ENCODE measurements around the gene NOX1. TPM values are rescaled to one million over a fixed set of nuclear protein-coding genes. Genes with fewer than 3 reads are reported as not detected.

Gene NOX1
- total and polyA plus RNA-seq, 2 donors (not counting 1 experiment from before 2014, with no cell fraction given), result not detected

- Histone ChIP-seq H3K79me2 (ENCODE audit: control insufficient read depth, insufficient read depth, low read length) (no peaks in the 10 kb centered on the region), H3K27ac (ENCODE audit: insufficient read depth, low read length) (no peak overlapping the region), H3K4me2 (ENCODE audit: extremely low read depth, insufficient read depth, low read length) (no peak overlapping the region), H3K27me3 (ENCODE audit: control insufficient read depth, insufficient read depth, low read length) (no peaks in the 10 kb centered on the region), H2AFZ (ENCODE audit: low read length) (no peak overlapping the region), H4K20me1 (ENCODE audit: control insufficient read depth, extremely low read depth, insufficient read depth, low read length) (no peaks in the 10 kb centered on the region), H3K9ac (ENCODE audit: insufficient read depth, low read length) (no peak overlapping the region), H3K4me1 (ENCODE audit: control insufficient read depth, extremely low read depth, insufficient read depth, low read length) (no peaks in the 10 kb centered on the region), H3K4me3 (replicated peaks in 1 of 4; ENCODE audit: control extremely low read depth in 1 of 4, insufficient read depth in 1 of 4, low read depth in 3 of 4, low read length in 4 of 4) (no peak overlapping the region), H3K9me3 (ENCODE audit: control insufficient read depth, insufficient read depth, low read depth, low read length) (no peaks in the 10 kb centered on the region), H3K36me3 (ENCODE audit: control insufficient read depth, insufficient read depth, low read length) (no peaks in the 10 kb centered on the region)
- DNase-seq (ENCODE audit: low read depth in 2 of 2), result no peak
- TF ChIP-seq, protein P1, sequence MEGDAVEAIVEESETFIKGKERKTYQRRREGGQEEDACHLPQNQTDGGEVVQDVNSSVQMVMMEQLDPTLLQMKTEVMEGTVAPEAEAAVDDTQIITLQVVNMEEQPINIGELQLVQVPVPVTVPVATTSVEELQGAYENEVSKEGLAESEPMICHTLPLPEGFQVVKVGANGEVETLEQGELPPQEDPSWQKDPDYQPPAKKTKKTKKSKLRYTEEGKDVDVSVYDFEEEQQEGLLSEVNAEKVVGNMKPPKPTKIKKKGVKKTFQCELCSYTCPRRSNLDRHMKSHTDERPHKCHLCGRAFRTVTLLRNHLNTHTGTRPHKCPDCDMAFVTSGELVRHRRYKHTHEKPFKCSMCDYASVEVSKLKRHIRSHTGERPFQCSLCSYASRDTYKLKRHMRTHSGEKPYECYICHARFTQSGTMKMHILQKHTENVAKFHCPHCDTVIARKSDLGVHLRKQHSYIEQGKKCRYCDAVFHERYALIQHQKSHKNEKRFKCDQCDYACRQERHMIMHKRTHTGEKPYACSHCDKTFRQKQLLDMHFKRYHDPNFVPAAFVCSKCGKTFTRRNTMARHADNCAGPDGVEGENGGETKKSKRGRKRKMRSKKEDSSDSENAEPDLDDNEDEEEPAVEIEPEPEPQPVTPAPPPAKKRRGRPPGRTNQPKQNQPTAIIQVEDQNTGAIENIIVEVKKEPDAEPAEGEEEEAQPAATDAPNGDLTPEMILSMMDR (conservative IDR thresholded peaks at IDR 0.05 in 1 of 2, IDR thresholded peaks at IDR 0.05 in 1 of 2; ENCODE audit: low read depth in 1 of 2, low read length in 2 of 2), result no peak
- no peak for TF ChIP-seq EZH2 (IDR thresholded peaks at IDR 0.05; ENCODE audit: low read length, missing control alignments)
These were observed 23.8 kb downstream of the NOX1 start for GRCh38 chrX:100850317-100850716.

GRCh38 chrX:100831219-100831946 lies 42.8 kb downstream of the NOX1 start:
- no peak overlapping the region for H2AFZ ChIP-seq (ENCODE audit: low read length)
- TF ChIP-seq, protein P1 (conservative IDR thresholded peaks at IDR 0.05 in 1 of 2, IDR thresholded peaks at IDR 0.05 in 1 of 2; ENCODE audit: low read depth in 1 of 2, low read length in 2 of 2), result no peak
- no peak for TF ChIP-seq EZH2 (IDR thresholded peaks at IDR 0.05; ENCODE audit: low read length, missing control alignments)
- no peak overlapping the region for H3K9ac ChIP-seq (ENCODE audit: insufficient read depth, low read length)
- H3K36me3 ChIP-seq (ENCODE audit: control insufficient read depth, insufficient read depth, low read length), result no peaks in the 10 kb centered on the region
- H3K79me2 ChIP-seq (ENCODE audit: control insufficient read depth, insufficient read depth, low read length), result no peaks in the 10 kb centered on the region
- no peaks in the 10 kb centered on the region for H3K27me3 ChIP-seq (ENCODE audit: control insufficient read depth, insufficient read depth, low read length)
- no peak overlapping the region for H3K4me2 ChIP-seq (ENCODE audit: extremely low read depth, insufficient read depth, low read length)
- H4K20me1 ChIP-seq (ENCODE audit: control insufficient read depth, extremely low read depth, insufficient read depth, low read length), result no peaks in the 10 kb centered on the region
- no peak overlapping the region for H3K27ac ChIP-seq (ENCODE audit: insufficient read depth, low read length)
- H3K4me1 ChIP-seq (ENCODE audit: control insufficient read depth, extremely low read depth, insufficient read depth, low read length), result no peaks in the 10 kb centered on the region
- no peak for DNase-seq (ENCODE audit: low read depth in 2 of 2)
- H3K4me3 ChIP-seq (replicated peaks in 1 of 4; ENCODE audit: control extremely low read depth in 1 of 4, insufficient read depth in 1 of 4, low read depth in 3 of 4, low read length in 4 of 4), result no peak overlapping the region
- H3K9me3 ChIP-seq (ENCODE audit: control insufficient read depth, insufficient read depth, low read depth, low read length), result no peaks in the 10 kb centered on the region

DNA sequence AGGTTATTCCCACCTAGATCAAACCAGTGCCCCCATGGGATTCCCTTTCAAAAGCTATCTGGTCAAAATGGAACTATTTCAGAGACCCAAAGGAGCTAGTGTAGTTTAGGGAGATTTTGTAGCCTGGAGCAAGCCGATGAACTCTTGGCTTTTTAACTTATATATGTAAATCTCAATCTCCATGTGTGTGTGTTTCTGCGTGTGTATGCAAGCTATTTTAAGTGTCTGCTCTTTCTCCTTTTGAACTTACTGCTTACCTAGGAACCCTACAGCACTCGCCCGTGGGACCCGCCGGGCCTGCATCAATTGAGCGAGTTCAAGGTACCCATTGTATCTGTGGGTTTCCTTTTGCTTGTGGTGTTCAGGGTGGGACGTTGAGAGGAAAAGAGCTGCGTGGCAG lies 43.6 kb downstream of the NOX1 start:
- H3K9ac ChIP-seq (ENCODE audit: insufficient read depth, low read length), result no peak overlapping the region
- no peaks in the 10 kb centered on the region for H3K27me3 ChIP-seq (ENCODE audit: control insufficient read depth, insufficient read depth, low read length)
- H3K27ac ChIP-seq (ENCODE audit: insufficient read depth, low read length), result no peak overlapping the region
- H3K36me3 ChIP-seq (ENCODE audit: control insufficient read depth, insufficient read depth, low read length), result no peaks in the 10 kb centered on the region
- no peak for DNase-seq (ENCODE audit: low read depth in 2 of 2)
- no peaks in the 10 kb centered on the region for H4K20me1 ChIP-seq (ENCODE audit: control insufficient read depth, extremely low read depth, insufficient read depth, low read length)
- H2AFZ ChIP-seq (ENCODE audit: low read length), result no peak overlapping the region
- no peak overlapping the region for H3K4me2 ChIP-seq (ENCODE audit: extremely low read depth, insufficient read depth, low read length)
- H3K4me3 ChIP-seq (replicated peaks in 1 of 4; ENCODE audit: control extremely low read depth in 1 of 4, insufficient read depth in 1 of 4, low read depth in 3 of 4, low read length in 4 of 4), result no peak overlapping the region
- H3K79me2 ChIP-seq (ENCODE audit: control insufficient read depth, insufficient read depth, low read length), result no peaks in the 10 kb centered on the region
- TF ChIP-seq, protein P1 (conservative IDR thresholded peaks at IDR 0.05 in 1 of 2, IDR thresholded peaks at IDR 0.05 in 1 of 2; ENCODE audit: low read depth in 1 of 2, low read length in 2 of 2), result no peak
- TF ChIP-seq EZH2 (IDR thresholded peaks at IDR 0.05; ENCODE audit: low read length, missing control alignments), result no peak
- no peaks in the 10 kb centered on the region for H3K9me3 ChIP-seq (ENCODE audit: control insufficient read depth, insufficient read depth, low read depth, low read length)
- no peaks in the 10 kb centered on the region for H3K4me1 ChIP-seq (ENCODE audit: control insufficient read depth, extremely low read depth, insufficient read depth, low read length)

Measured in fibroblast of lung (primary cell).